Naive thymus-derived CD4-positive, alpha-beta T cell (primary cell): ENCODE measurements around the gene NRIP1. TPM values are rescaled to one million over a fixed set of nuclear protein-coding genes. Genes with fewer than 3 reads are reported as not detected.

Experiments
- ATAC-seq: fragments of 150-1000 bp; cut with Tn5 transposase; 2 replicates; pipeline ENCODE4 v1.10.0; 2021; ENCODE audit warnings: mild to moderate bottlenecking, moderate library complexity
- CTCF ChIA-PET: fragments of 350-600 bp; sonication (Branson Sonifier 250); formaldehyde crosslinking; loops from one replicate; lab custom pipeline; 2021; ENCODE audit warnings: antibody characterized with exemption; lab: Charles Lee
- POLR2A ChIA-PET: fragments of 350-600 bp; sonication (Branson Sonifier 250); formaldehyde crosslinking; loops from one replicate; lab custom pipeline; 2021; ENCODE audit warnings: antibody characterized with exemption, inconsistent platforms; lab: Charles Lee
- DNase-seq, 9 donors: peaks; one replicate each; pipeline versions ENCODE4 v3.0.0 to v3.0.0-alpha.2; 2020 to 2022; ENCODE audit warnings: mixed read lengths in 1 of 9
- H3K27ac ChIP-seq: one replicate; pipeline ENCODE4 v1.7.0; 2013; ENCODE audit warnings: mild to moderate bottlenecking, low read depth, low read length, moderate library complexity
- H3K27me3 ChIP-seq, 2 donors: one replicate each; pipeline ENCODE4 v1.7.0; 2013; ENCODE audit warnings: low read length in 2 of 2, mild to moderate bottlenecking in 2 of 2, moderate library complexity in 2 of 2; ENCODE audit not compliant: control insufficient read depth in 2 of 2, insufficient read depth in 2 of 2
- H3K36me3 ChIP-seq, 3 experiments: 1 replicate in 2 of 3; 2 replicates in 1 of 3; pipeline ENCODE4 v1.7.0; 2013; ENCODE audit warnings: low read length in 3 of 3, mild to moderate bottlenecking in 3 of 3, moderate library complexity in 1 of 3; ENCODE audit not compliant: insufficient read depth in 3 of 3, control insufficient read depth in 2 of 3
- H3K4me1 ChIP-seq, 2 donors: one replicate each; pipeline ENCODE4 v1.7.0; 2013; ENCODE audit warnings: low read length in 2 of 2, mild to moderate bottlenecking in 2 of 2, moderate library complexity in 1 of 2; ENCODE audit not compliant: control insufficient read depth in 2 of 2, insufficient read depth in 2 of 2
- H3K4me3 ChIP-seq: 2 replicates; pipeline ENCODE4 v1.7.0; 2013; ENCODE audit warnings: mild to moderate bottlenecking, low read length
- H3K9me3 ChIP-seq, 3 experiments: 1 replicate in 2 of 3; 2 replicates in 1 of 3; pipeline ENCODE4 v1.7.0; 2013; ENCODE audit warnings: low read length in 3 of 3; ENCODE audit not compliant: control insufficient read depth in 2 of 3
- H3K27ac Mint-ChIP-seq, 9 donors: one replicate each; pipeline ENCODE4 v1.8.0; 2020 to 2022; ENCODE audit warnings: mixed read lengths in 9 of 9, mild to moderate bottlenecking in 8 of 9, moderate library complexity in 5 of 9, inconsistent platforms in 2 of 9
- H3K27me3 Mint-ChIP-seq, 5 donors: one replicate each; pipeline ENCODE4 v1.8.0; 2021 to 2022; ENCODE audit warnings: mixed read lengths in 5 of 5, mild to moderate bottlenecking in 1 of 5
- H3K36me3 Mint-ChIP-seq, 5 donors: one replicate each; pipeline ENCODE4 v1.8.0; 2020 to 2022; ENCODE audit warnings: mixed read lengths in 5 of 5, mild to moderate bottlenecking in 3 of 5, inconsistent platforms in 1 of 5
- H3K4me1 Mint-ChIP-seq, 7 donors: one replicate each; pipeline ENCODE4 v1.8.0; 2020 to 2022; ENCODE audit warnings: mixed read lengths in 7 of 7, mild to moderate bottlenecking in 3 of 7, inconsistent platforms in 1 of 7
- H3K4me3 Mint-ChIP-seq, 10 donors: one replicate each; pipeline ENCODE4 v1.8.0; 2020 to 2022; ENCODE audit warnings: mild to moderate bottlenecking in 10 of 10, mixed read lengths in 10 of 10, moderate library complexity in 6 of 10, inconsistent platforms in 2 of 10
- H3K9me3 Mint-ChIP-seq, 11 donors: one replicate each; pipeline ENCODE4 v1.8.0; 2020 to 2022; ENCODE audit warnings: mixed read lengths in 11 of 11, mild to moderate bottlenecking in 4 of 11, inconsistent platforms in 1 of 11, moderate library complexity in 1 of 11
- intact Hi-C, 2 donors: fragments of 100-400 bp; cut with micrococcal nuclease; formaldehyde crosslinking; loops; one replicate each; pipeline ENCODE4 v1.15.1; 2023
- polyA plus RNA-seq, 2 donors: library from polyadenylated mRNA; unstranded; fragments of 300-500 nt; fragmentation: Illumina TruSeq; gene quantifications; one replicate each; pipeline ENCODE4 v1.2.3, GENCODE V29; 2021
- total RNA-seq, 6 experiments: library from RNA in 5 of 6; stranded (reverse) in 5 of 6; gene quantifications; 1 replicate in 5 of 6; 2 replicates in 1 of 6; pipeline ENCODE4 v1.2.3 and lab custom pipeline; 2021 to 2026

The NRIP1 gene
- total and polyA plus RNA-seq, 7 experiments from 2014 or later = 13.8 to 42.6 (median 35.2) TPM

DNA sequence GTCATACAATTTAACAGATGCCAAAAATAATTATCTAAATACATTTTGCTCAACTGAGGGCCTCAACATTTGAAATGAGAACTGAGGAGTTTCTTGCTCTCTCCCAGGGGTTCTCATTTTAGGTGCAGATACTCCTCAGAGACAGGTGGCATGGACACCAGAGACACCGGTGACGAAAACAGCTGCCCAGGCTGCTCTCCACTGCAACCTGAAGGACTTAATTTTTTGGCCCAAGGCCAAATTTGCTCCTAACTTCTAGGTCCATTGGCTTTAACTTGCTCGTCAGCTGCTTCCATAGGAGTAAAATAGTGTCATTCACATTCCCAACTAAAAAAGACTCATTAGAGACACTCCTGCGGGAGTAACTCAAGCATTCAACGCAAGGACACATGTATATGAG, 87.0 kb downstream of the NRIP1 start:
- Mint-ChIP-seq H3K36me3 (peaks cover 0 to 24% (median 11%) of the 10 kb centered on the region in 5 donors), H3K27ac (no peak overlapping the region), H3K4me1 (peaks cover 0 to 35% (median 8%) of the 10 kb centered on the region in 7 donors), H3K4me3 (no peak overlapping the region), H3K27me3 (no peaks in the 10 kb centered on the region), H3K9me3 (no peaks in the 10 kb centered on the region)
- H3K27me3 ChIP-seq = no peaks in the 10 kb centered on the region
- H3K4me3 ChIP-seq = no peak overlapping the region
- ATAC-seq (no peak), DNase-seq (no peak)
- no peaks in the 10 kb centered on the region for H3K36me3 ChIP-seq
- H3K4me1 ChIP-seq = no peaks in the 10 kb centered on the region
- H3K27ac ChIP-seq = no peak overlapping the region
- ChIA-PET POLR2A (no interaction called here), CTCF (no interaction called here)
- intact Hi-C loops = loop anchor here in 1 of 2 donors (2.0 kb wide), 1 partner anchor 15 kb away; no protein-coding TSS in a partner anchor
- H3K9me3 ChIP-seq = no peaks in the 10 kb centered on the region

DNA sequence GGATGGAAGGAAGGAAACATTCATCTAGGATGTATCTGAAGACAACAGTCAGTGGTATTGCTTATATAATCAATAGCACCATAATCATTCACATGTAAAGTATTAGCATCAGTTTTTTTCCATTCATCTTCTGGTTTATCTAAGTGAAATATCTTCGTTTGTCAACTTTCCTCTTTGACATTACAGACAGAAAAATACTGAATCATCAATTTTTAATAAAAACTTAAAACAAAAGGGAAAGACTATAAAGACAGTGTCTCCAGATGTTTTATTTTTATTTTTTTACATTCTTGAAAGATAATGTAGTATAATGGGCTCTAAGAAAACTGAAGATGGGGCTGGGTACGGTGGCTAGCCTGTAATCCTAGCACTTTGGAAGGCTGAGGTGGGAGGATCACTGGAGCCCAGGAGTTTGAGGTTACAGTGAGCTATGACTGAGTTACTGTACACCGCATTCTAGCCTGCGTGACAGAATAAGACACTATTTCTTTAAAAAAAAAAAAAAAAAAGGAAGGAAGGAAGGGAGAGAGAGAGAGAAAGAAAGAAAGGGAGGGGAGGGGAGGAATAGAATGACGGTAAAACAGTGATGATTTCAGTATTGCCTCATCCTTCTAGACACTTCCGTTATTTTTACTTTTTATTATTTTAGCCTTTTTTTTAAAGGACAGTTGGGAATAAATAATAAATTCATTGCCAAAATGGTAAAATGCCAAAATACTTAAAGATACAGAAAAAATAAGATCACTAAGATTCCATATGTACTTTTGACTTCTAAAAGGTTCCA, 89.5 kb downstream of the NRIP1 start:
- H3K4me1 ChIP-seq = no peaks in the 10 kb centered on the region
- no peaks in the 10 kb centered on the region for H3K36me3 ChIP-seq
- ATAC-seq (no peak), DNase-seq (no peak)
- no peaks in the 10 kb centered on the region for H3K9me3 ChIP-seq
- ChIA-PET POLR2A (no interaction called here), CTCF (no interaction called here)
- H3K4me1 Mint-ChIP-seq = peaks cover 0 to 24% (median 4%) of the 10 kb centered on the region in 7 donors
- H3K4me3 Mint-ChIP-seq = no peak overlapping the region
- intact Hi-C loops = no loop called here
- no peak overlapping the region for H3K4me3 ChIP-seq
- H3K27ac Mint-ChIP-seq = no peak overlapping the region
- H3K27me3 ChIP-seq = no peaks in the 10 kb centered on the region
- H3K36me3 Mint-ChIP-seq = peaks cover 0 to 18% (median 5%) of the 10 kb centered on the region in 5 donors
- no peak overlapping the region for H3K27ac ChIP-seq
- no peaks in the 10 kb centered on the region for H3K9me3 Mint-ChIP-seq
- no peaks in the 10 kb centered on the region for H3K27me3 Mint-ChIP-seq

DNA sequence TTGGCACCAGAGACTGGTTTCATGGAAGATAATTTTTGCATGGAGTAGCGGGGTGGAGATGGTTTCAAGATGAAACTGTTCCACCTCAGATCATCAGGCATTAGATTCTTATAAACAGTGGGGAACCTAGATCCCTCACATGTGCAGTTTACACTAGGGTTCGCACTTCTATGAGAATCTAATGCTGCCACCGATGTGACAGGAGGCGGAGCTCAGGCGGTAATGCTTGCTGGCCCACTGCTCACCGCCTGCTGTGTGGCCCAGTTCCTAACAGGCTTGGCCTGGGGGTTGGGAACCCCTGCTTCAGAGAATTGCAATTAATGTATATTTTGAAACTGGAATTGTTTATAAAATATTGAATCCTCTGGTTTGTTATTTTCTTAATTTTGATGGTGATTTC, 92.1 kb downstream of the NRIP1 start:
- Mint-ChIP-seq H3K27me3 (no peaks in the 10 kb centered on the region), H3K27ac (no peak overlapping the region), H3K9me3 (peaks cover 0 to 2% (median 0%) of the 10 kb centered on the region in 11 donors), H3K4me3 (no peak overlapping the region), H3K4me1 (peaks cover 0 to 13% (median 4%) of the 10 kb centered on the region in 7 donors), H3K36me3 (peaks cover 6 to 42% (median 24%) of the 10 kb centered on the region in 5 donors)
- Histone ChIP-seq H3K9me3 (no peaks in the 10 kb centered on the region), H3K27ac (no peak overlapping the region), H3K36me3 (peaks cover 0 to 6% (median 0%) of the 10 kb centered on the region in 3 experiments), H3K4me3 (no peak overlapping the region), H3K4me1 (no peaks in the 10 kb centered on the region), H3K27me3 (no peaks in the 10 kb centered on the region)
- POLR2A ChIA-PET = no interaction called here
- CTCF ChIA-PET = interaction anchor here (0.8 kb wide), 1 partner anchor 37 kb away, joined by 3 read pairs; no protein-coding TSS in a partner anchor
- intact Hi-C loops = no loop called here
- DNase-seq (no peak), ATAC-seq (no peak)

DNA sequence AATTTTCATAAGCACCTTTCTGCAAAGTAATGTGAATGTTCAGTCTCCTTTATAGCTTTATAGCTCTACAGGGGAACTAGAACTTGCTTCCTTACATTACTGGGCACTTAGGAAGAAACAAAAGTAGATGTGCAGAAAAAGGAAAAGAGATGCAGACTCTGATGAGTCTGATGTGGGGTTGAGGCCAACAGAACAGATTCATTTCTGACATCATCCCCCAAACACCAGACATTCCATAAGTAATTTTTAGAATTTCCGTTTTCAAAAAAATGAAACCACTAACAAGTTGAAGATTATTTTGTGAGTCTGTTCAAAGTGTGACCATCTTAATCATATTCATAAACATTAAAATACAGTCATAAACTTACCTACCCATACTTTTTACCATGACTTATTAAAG, 96.0 kb downstream of the NRIP1 start:
- ATAC-seq = no peak
- Mint-ChIP-seq H3K36me3 (peaks cover 20 to 53% (median 41%) of the 10 kb centered on the region in 5 donors), H3K27me3 (no peaks in the 10 kb centered on the region), H3K4me3 (no peak overlapping the region), H3K9me3 (peaks cover 0 to 4% (median 0%) of the 10 kb centered on the region in 11 donors), H3K27ac (no peak overlapping the region), H3K4me1 (peaks cover 0 to 28% (median 8%) of the 10 kb centered on the region in 7 donors)
- peaks cover 0 to 21% (median 0%) of the 10 kb centered on the region in 3 experiments for H3K36me3 ChIP-seq
- H3K9me3 ChIP-seq = no peaks in the 10 kb centered on the region
- intact Hi-C loops = no loop called here
- H3K27me3 ChIP-seq = no peaks in the 10 kb centered on the region
- CTCF ChIA-PET = interaction anchor here (0.6 kb wide), 1 partner anchor 93 kb away, joined by 3 read pairs; no protein-coding TSS in a partner anchor
- POLR2A ChIA-PET = no interaction called here
- no peak overlapping the region for H3K4me3 ChIP-seq
- H3K4me1 ChIP-seq = no peaks in the 10 kb centered on the region
- no peak for DNase-seq
- no peak overlapping the region for H3K27ac ChIP-seq

DNA sequence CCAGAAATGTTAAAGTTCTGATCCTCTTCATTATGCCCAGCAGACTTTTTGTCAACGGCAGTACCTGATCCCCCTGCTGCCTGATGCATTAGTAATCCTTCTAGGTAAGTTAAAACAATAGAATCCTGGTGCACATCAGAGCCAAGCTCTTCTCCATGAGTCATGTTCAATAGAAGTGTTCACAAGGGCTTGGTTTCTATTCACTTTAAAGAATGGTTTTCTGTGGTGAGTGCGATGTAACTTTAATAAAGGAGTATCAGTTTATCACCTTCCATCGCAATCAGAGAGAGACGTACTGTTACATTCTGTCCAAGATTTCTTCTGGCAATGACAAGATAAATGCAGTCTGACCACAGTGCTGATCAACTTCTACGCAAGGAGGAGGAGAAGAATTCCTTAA, 96.8 kb downstream of the NRIP1 start:
- CTCF ChIA-PET = no interaction called here
- H3K27ac Mint-ChIP-seq = peak overlapping the region in 1 of 9 donors; percentile 31
- H3K9me3 Mint-ChIP-seq = peaks cover 0 to 4% (median 0%) of the 10 kb centered on the region in 11 donors
- DNase-seq (no peak), ATAC-seq (no peak)
- no peaks in the 10 kb centered on the region for H3K27me3 Mint-ChIP-seq
- Histone ChIP-seq H3K4me1 (no peaks in the 10 kb centered on the region), H3K27ac (no peak overlapping the region), H3K36me3 (peaks cover 0 to 21% (median 0%) of the 10 kb centered on the region in 3 experiments), H3K27me3 (no peaks in the 10 kb centered on the region), H3K4me3 (no peak overlapping the region), H3K9me3 (no peaks in the 10 kb centered on the region)
- H3K4me3 Mint-ChIP-seq = no peak overlapping the region
- H3K4me1 Mint-ChIP-seq = peaks cover 0 to 27% (median 6%) of the 10 kb centered on the region in 7 donors
- intact Hi-C loops = no loop called here
- peaks cover 20 to 51% (median 38%) of the 10 kb centered on the region in 5 donors for H3K36me3 Mint-ChIP-seq
- POLR2A ChIA-PET = no interaction called here

DNA sequence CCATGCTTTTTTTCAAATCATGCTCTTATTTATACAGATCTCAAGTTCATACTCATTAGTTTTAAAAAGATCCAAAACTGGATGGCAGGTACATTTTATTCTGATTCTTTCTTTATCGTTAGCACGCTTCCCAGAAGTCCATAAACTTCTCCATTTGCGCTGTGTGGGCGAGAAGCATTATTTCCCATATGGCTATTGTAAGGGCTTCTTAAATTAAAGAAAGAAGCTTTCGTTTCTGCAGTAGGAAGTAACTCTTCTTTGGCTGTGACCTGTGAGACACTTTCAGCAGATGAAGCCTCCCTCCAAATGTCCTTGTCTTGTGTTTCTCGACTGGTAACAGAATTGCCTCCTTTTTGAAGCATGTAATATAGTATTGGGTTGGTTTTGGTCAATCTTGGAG, 100.2 kb downstream of the NRIP1 start:
- Histone ChIP-seq H3K27me3 (no peaks in the 10 kb centered on the region), H3K4me1 (no peaks in the 10 kb centered on the region), H3K4me3 (no peak overlapping the region), H3K9me3 (no peaks in the 10 kb centered on the region), H3K27ac (no peak overlapping the region), H3K36me3 (peaks cover 0 to 21% (median 0%) of the 10 kb centered on the region in 3 experiments)
- Mint-ChIP-seq H3K36me3 (peaks cover 20 to 45% (median 36%) of the 10 kb centered on the region in 5 donors), H3K9me3 (peaks cover 0 to 4% (median 0%) of the 10 kb centered on the region in 11 donors), H3K27me3 (no peaks in the 10 kb centered on the region), H3K27ac (no peak overlapping the region), H3K4me3 (no peak overlapping the region), H3K4me1 (peaks cover 0 to 22% (median 4%) of the 10 kb centered on the region in 7 donors)
- ATAC-seq (no peak), DNase-seq (no peak)
- ChIA-PET POLR2A (no interaction called here), CTCF (no interaction called here)
- intact Hi-C loops = loop anchor here in 1 of 2 donors (5.0 kb wide), 1 partner anchor 78 kb away; no protein-coding TSS in a partner anchor
